NCI-H2029 treated with DMSO at 0.1 percent for 48 hours (cell line): ENCODE measurements around the gene DCLRE1B.

Experiments used
- DNase-seq: peaks from one replicate; lab custom pipeline; 2025; lab: John Stamatoyannopoulos, UW

Gene DCLRE1B

DNA sequence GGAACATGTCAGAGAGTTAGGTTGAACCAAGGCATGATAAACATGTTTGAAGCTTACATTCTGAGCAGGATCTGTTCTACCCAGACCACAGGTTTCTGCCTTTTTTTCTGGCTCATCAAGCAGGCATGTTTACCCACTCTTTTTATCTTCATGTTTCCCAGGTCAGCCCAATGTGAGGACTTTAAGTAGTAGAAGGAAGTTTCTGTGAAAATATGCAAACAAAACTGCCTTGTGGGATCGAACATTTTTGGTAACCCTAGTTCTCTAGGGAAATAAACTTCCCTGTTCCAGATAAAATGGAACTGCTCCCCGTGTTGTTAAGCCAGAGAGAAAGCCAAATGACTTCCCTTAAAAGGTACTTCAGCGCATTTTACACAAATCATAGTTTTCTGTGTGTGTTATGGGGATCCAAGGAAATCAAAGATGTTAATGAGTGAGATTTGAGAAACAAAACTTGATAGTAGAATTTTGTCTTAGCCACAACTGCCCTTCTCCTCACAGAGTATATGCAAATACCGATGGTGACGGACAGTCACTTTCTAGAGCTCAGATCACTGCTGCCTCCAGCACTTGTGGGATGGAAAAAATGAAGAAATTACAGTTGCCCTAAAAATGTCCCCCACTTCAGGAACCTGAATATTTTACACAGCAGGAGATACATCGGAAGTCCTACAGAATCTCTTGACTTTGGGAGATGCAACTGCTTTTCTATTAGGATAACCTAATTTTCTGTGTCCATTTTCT lies 23.2 kb downstream of the DCLRE1B start:
- DNase-seq, result no peak

DNA sequence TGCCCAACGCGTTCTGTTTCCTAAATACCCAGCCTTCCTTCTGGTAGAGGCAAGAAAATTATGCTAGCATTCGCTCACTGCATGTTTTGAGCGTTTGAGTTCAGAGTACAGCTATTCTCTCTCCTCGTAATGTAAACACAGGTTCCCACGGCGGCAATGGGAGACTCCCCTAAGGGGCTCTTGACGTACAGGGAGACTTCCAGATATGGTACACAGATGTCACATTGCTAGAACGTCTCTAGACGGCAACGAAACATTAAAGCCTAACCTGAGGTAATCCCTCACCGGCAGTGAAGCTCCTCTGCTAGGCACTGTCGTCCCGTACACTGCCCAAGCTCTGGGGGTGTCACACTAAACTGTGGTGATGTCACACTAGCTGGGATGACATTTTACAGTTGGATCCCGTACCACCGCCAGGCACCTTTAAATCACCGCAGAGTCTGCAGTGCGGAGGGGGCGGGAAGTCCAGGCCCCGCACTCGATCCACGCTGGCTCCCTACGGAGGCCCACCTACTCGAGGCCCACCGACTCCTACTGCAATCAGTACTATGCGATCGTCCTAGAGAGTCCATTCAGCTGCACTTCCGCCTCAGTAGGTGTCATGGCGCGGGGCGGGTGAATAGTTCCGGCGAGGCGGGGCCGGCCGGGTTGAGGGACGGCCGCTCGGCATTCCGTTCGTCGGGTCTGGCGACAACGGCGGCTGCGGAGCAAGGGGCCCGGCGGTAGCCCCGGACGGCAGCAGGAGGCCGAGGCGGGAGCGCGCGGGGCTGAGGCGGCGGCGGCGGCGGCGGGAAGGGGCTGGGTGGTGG lies 24.0 kb downstream of the DCLRE1B start, which contains the start of gene HIPK1:
TSS of gene HIPK1 (plus strand) at position 384 of the 809 bp plus-strand sequence.
- peak; percentile 69 for DNase-seq

DNA sequence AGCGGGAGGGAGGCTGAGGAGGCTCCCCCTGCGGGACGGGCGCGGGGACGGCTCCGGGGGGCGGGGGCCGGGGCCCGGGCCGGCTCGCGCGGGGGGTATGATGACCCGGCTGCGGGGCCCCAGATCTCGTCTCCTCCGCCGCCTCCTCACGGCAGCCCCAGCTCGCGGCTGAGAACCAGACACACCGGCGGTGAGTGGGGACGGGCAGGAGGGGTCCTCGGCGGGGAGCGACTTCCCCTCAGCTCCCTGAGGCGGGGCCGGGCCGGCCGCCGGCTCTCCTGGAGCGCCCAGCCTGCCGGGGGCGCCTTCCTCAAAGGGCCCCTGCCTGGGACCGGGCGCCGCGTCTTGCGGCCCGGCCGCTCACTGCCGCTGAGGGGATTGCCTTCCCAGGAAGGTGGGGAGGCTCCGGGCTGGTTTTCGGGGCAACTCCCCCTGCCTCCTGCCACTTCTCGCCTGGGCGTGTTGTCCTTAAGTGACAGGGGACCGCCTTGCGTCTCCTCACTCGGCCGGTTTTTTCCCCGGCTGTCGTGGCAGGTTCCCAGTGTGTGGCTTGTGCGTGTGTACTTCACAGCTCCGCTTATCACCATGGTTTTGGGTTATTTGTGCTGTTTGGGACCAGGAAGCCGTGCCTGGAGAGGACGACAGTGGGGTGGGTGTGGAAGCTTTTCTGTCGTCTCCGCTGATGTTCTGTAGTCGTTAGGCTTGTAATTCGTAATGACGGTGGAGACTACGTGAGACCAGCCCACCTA lies 24.8 kb downstream of the DCLRE1B start:
- DNase-seq, result no peak

DNA sequence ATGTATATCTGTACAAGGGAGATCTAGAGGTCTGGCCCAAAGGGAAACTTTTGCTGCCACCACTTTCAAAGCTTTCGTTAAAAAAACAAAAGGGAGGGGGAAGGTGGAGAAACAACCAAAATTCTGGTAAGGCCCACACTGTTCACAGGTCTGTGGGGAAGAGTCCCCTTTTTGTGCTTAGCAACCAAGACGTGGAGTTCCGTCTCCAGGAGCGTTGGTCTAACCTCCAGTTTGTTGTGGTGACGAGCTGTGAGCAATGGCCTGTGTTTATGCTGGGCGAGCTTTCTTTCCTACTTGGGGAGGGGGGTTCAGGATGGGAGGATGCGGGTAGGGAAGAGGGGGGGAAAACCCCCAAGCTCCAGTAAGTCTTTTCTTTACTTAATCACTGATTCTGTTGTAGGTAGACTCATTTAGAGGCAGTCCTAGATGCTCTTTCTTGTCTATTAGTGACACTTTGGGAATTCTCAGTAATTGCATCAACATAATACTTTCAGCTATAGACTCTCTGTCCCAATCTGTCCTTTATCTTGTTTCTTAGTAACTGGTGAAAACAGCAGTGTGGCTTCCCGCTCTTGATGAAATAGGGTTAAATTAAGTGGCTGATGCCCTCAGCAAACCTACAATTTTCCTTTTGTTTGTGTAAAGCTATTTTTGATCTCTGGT lies 25.5 kb downstream of the DCLRE1B start:
- no peak for DNase-seq

DNA sequence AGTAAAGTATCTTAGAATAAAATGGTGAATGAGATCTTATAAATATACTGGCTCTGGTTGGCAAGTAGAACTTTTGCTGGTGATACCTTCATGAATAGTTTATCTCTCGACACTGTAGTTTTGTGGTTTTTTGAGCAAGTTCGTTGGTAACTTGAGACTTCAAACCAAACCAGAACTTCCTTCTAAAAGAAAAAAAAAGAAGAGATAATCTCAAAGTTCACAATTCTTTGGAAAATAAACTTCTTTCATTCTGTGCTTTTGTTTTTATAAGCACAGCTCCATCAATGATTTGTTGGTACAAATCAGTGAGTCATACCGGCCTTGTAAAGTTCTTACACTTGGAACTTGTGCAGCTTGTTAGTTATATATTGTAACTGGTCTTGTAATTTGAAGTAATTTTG lies 26.3 kb downstream of the DCLRE1B start:
- no peak for DNase-seq

DNA sequence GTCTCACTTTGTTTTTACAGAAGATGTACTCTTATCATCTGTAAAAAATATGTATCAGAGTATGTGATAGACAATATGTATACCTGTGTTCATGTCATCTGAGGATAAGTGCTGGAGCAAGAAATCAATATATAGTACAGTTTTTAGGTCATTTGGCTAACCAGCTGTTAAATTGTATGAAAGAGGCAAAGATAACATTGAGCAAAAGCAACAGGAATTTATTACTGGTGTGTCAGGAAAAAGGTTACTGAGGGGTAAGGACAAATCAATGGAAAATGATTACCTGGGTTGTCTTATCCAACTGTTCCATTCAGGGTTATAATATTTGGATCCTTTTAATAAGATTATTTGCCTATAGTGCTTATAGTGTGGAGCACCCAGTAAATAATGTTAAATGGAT lies 28.9 kb downstream of the DCLRE1B start:
- DNase-seq, result no peak

DNA sequence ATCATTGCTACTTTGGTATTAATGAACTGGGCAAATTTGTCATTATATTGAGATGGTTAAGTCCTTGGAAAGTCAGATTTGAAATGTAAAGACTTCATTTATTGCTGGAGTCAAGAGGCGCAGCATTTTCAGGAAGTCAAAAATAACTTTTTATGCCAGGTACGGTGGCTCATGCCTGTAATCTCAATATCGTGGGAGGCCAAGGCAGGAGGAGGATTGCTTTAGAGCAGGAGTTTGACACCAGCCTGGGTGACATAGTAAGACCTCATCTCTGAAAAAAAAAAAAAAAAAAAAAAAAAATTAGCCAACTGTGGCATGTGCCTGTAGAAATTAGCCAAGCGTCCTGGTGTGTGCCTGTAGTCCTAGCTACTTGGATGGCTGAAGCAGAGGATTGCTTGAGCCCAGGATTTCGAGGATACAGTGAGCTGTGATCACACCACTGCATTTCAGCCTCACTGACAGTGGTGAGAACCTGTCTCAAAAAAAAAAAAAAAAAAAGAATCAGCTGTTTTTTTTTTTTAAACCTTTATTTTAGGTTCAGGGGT lies 29.5 kb downstream of the DCLRE1B start:
- DNase-seq, result no peak

DNA sequence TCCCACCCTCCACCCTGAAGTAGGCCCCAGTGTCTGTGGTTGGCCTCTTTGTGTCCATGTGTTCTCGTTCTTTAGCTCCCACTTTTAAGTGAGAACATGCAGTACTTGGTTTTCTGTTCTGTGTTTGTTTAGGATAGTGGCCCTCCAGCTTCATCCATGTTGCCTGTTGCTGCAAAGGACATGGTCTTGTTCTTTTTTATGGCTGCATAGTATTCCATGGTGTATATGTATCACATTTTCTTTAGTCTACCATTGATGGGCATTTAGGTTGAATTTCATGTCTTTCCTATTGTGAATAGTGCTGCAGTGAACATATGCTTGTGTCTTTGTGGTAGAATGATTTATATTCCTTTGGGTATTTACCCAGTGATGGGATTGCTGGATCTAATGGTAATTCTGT lies 30.1 kb downstream of the DCLRE1B start:
- DNase-seq, result no peak

DNA sequence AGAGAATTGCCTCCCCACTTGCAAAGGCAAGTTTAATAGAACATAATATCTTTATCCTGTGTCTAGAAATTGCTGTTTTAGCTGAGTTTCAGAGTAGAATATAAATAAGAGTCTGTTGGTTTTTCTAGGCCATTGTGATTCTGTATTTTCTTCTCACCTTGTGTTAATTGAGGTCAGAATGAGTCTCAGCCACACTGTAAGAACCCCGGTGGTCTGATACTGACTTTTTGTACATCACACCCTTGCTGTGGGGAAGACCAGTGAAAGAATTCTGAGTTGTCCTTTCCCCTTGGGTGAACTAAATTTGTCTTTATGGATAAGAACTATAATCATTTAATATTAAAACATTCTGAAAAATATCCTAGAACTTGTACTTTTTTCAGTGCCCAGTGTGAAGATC lies 30.8 kb downstream of the DCLRE1B start:
- no peak for DNase-seq

DNA sequence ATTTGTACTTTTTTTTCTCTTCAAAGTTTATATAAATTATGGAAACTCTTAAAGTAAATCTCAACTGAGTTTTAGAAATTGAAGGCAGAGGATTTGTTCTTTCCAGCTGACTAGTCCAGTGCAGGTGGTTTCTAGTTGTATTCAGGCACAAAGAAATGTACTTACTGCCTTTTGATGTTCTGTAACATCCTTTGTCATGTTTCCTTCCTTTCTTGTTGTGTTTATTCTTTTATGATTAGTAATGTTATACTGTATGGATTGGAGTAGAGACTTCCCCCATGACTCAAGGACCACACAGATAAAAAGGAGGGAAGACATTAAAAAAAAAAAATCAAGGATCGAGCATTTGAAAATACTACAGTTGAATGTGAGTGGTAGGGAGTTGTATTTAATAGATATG lies 32.0 kb downstream of the DCLRE1B start:
- no peak for DNase-seq

DNA sequence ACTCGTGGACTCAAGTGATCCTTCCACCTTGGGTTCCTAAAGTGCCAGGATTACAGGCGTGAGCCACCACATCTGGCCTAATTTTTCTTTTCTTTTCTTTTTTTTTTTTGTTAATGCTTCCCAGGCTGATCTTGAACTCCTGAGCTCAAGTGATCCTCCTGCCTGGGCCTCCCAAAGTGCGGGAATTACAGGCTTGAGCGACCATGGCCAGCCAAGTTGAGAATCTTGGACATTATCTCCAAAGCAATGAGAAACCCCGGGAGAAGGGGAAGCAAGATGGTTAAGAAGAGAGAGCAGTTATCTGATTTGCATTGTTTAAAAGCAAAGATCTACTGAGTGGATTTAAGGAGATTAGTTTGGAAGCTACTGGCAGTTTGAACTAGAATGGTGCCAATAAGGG lies 33.1 kb downstream of the DCLRE1B start:
- DNase-seq, result no peak

DNA sequence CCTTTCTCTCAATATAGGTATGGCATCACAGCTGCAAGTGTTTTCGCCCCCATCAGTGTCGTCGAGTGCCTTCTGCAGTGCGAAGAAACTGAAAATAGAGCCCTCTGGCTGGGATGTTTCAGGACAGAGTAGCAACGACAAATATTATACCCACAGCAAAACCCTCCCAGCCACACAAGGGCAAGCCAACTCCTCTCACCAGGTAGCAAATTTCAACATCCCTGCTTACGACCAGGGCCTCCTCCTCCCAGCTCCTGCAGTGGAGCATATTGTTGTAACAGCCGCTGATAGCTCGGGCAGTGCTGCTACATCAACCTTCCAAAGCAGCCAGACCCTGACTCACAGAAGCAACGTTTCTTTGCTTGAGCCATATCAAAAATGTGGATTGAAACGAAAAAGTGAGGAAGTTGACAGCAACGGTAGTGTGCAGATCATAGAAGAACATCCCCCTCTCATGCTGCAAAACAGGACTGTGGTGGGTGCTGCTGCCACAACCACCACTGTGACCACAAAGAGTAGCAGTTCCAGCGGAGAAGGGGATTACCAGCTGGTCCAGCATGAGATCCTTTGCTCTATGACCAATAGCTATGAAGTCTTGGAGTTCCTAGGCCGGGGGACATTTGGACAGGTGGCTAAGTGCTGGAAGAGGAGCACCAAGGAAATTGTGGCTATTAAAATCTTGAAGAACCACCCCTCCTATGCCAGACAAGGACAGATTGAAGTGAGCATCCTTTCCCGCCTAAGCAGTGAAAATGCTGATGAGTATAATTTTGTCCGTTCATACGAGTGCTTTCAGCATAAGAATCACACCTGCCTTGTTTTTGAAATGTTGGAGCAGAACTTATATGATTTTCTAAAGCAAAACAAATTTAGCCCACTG lies 35.5 kb downstream of the DCLRE1B start:
- DNase-seq, result no peak

DNA sequence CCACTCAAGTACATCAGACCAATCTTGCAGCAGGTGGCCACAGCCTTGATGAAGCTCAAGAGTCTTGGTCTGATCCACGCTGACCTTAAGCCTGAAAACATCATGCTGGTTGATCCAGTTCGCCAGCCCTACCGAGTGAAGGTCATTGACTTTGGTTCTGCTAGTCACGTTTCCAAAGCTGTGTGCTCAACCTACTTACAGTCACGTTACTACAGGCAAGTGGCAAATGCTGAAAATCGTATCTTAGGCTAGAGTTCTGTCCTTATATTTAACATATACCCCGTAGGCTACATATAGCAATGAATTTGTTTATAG lies 36.1 kb downstream of the DCLRE1B start:
- no peak for DNase-seq

DNA sequence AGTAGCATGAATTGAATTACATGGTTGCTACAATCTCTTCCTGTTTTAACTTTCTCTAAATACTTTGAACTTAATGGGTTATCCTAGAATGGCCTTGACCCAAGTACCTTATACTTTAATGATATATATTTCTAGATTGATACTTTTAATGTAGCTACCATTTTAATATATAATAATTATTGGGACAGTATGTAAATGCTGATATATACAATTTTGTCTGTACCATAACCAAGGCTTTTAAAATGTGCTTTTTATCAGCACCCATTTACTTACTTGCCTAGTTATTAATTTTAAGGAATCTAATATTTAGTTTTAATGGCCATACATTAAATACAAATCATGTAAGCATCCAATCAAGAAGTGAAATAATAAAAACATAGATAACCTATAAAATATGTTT lies 37.4 kb downstream of the DCLRE1B start:
- no peak for DNase-seq

DNA sequence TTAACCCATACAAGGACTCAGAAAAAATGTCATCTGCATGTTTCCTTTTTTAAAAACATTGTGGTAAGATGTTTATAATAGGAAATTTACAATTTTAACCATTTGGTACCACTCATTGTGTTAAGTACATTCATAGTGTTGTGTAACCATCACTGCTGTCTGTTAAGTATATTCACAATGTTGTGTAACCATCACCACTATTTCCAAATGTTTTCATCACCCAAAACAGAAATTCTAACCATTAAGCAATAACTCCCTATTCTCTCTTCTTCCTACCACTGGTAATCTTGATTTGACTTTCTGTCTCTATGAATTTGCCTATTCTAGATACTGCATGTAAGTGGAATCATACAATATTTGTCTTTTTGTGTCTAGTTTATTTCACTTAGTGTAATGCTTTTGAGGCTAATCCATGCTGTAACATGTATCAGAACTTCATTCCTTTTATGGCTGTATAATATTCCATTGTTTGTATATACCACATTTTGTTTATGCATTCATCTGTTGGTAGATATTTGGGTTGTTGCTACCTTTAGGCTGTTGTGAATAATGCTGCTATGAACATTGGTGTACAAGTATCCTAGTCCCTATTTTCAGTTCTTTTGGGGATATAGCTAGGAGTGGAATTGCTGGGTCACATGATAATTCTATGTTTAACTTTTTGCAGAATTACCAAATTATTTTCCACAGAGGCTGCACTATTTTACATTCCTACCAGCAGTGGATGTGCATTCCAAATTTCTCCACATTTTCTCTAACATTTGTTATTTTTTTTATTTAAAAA lies 38.1 kb downstream of the DCLRE1B start:
- DNase-seq, result no peak

DNA sequence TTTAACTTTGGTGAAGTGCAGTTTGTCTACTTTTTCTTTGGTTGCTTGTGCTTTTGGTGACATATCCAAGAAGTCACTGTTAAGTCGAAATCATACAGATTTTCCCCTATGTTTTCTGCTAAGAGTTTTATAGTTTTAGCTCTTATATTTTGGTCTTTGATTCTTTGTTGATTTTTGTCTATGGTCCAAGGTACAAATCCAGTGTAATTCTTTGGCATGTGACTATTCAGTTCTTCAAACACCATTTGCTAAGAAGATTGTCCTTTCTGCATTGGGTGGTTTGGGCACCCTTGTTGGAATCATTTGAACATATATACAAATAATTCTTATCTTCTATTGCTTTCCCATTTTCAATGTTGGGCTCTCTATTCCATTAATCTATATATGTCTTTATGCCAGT lies 40.2 kb downstream of the DCLRE1B start:
- no peak for DNase-seq

DNA sequence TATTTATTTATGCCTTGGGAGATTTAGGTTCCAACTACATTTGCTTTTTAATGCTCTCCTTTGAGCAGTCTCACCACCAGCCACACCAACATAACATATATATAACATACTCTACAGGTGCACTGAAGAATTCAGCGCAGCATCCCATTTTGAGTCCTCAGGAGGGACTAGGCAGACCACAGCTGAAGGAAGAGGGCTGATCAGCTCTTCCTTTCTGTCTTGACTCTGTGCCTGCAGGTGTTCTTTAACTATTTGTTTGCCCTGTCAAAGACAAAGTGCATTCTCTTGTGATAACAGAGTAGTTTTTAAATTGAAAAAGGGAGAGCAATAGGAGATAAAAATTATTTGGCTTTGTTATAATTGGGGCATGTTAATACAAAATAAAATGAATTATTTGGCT lies 41.0 kb downstream of the DCLRE1B start:
- no peak for DNase-seq

DNA sequence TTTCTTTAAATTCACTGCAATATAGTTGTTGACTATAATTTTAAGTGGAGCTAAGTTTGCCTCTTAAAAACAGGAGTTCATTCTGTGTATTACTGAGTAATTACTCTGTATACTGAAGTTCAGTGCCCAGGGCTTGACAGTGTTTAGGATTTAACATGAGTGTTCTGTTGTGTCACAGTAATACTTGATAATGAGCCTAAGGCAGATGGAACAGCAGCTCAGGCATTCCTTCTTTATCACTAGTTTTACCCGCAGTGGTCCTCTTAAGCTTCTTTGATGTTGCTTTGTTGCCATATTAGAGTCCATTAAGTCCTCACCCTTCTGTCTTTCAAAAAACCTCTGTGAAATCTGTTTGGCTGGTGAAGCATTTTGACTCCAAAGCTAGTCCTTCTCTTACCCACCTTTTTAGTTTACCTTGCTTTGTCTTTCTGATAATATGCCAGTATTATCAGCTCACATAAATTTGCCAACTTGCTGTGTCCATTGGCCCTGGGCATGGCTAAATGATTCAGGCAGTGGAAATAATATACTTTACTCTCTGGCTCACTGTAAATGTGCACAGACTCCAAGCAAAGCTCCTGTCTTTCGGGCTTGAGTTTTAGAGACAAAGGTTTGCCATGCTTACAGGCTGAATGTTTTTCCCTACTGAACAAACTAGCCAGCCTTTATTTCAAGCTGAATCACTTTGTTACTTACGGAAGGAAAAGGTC lies 41.7 kb downstream of the DCLRE1B start:
- no peak for DNase-seq

DNA sequence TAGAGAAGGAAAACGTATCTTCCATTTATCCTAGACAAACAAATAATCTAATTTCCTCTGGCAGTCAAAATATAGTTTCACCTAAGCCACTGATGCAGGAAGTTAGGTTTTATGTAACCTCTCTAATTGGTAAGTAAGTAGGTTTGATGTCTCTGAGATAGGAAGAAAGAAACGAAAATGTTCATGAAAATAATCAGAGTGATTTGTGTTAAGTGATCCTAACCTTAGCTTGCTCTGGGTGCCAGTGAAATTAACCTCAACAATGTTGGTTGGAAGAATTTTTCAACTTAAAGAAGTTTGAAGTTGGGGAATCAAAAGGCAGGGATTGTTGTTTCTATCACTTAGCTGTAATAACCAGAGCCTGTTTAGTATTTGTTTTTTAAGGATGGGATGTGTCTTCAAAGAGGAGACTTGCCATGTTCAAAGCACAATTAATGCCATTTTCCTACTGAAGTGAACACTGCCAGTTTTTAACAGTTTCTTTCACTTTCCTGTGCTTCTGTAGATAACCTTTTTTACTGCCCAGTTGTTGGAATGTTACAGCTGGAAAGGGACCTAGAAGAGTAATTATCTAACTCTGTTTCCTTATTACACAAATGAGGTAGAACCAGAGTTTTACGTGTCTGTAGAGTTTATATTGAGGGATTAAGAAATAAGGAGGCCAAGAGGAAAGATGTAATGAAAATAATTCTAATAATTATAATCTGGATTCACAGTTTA lies 42.4 kb downstream of the DCLRE1B start:
- no peak for DNase-seq
